ENCODE measurements around the gene RFNG.

Gene RFNG

DNA sequence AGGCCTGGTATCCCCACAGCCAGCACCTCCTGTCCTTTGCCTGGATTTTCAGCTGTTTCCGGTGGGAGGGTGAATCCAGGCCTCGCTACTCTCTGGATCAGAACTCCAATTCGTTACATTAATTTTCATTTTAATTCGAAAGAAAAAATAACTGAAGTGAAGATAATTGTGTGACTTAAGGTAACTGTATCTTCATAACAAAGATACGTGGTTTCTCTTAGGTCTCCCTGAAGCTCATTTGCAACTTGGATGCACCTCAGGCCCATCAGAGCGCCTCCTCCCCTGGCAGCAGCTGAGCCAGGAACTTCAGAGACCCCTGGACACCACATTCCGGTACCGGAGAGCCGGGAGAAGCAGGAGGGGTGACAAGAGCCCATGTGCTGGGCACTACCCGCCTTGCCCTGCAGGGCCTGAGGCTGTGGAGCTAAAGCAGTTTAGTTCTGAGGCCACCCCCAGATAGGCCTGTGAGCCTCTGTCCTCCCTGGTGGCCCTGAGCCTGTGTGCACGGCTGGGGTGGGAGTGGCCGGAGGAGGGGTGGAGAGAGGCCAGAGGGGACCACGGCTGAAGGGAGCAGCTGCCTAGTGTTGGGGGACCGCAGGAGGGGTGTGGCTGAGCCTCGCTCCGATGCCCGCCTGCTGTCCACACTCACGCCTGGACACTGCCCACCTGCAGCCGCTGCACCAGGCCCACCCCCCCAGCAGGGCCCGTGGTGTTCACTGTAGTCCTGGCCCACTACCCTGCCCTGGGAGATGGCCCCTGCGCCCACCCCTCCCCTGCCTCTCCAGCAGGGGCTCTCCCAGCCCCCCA lies 25.4 kb upstream of the RFNG start:
- no peak for DNase-seq

DNA sequence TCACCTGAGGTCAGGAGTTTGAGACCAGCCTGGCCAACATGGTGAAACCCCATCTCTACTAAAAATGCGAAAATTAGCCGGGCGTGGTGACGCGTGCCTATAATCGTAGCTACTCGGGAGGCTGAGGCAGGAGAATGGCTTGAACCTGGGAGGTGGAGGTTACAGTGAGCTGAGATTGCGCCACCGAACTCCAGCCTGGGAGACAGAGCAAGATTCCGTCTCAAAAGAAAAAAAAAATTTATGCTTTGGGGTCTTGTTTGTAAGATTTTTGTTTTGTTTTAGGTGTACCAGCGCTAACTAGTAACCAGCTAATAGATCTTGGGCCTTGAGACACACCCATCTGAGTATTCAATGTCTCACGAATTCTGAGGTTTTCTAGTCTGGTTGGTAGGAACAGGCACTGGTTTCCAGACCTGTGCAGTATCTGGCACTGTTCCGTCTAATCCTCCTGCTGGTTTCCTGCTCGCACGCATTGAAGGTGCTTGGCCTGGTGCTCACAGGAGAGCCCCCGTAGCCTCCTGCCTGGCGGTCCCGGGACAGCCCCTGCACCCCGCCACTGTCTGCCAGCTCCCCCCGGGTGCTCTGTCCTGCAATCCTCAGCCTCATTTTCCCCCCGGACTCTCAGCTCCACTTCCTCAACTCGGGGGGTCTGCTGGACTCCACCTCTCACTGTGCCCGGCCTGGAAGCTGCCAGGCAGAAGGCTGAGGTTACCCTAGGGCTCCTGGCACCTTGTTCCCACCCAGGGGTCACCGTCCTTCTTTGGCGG lies 24.6 kb upstream of the RFNG start:
- no peak for DNase-seq

DNA sequence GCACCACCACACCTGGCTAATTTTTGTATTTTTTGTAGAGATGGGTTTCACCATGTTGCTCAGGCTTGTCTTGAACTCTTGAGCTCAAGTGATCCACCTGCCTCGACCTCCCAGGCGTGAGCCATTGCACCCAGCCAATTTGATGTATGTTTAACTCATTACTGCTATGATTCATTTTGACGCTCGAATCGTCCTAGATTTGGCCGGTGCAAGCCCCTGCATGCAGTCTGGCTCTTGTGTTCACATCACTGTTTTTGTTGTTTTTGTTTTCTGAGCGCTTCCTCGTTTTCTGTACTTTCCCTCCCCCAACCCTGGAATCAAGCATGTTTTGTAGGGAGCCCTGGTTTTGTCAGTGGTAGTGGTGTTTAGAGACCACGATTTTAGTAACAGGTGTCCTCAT lies 21.8 kb upstream of the RFNG start:
- no peak for DNase-seq

- DNase-seq = no peak
Measured at GRCh38 chr17:82072827-82073226, 21.2 kb upstream of the RFNG start.

GRCh38 chr17:82070611-82071010 lies 19.0 kb upstream of the RFNG start:
- DNase-seq = no peak

DNA sequence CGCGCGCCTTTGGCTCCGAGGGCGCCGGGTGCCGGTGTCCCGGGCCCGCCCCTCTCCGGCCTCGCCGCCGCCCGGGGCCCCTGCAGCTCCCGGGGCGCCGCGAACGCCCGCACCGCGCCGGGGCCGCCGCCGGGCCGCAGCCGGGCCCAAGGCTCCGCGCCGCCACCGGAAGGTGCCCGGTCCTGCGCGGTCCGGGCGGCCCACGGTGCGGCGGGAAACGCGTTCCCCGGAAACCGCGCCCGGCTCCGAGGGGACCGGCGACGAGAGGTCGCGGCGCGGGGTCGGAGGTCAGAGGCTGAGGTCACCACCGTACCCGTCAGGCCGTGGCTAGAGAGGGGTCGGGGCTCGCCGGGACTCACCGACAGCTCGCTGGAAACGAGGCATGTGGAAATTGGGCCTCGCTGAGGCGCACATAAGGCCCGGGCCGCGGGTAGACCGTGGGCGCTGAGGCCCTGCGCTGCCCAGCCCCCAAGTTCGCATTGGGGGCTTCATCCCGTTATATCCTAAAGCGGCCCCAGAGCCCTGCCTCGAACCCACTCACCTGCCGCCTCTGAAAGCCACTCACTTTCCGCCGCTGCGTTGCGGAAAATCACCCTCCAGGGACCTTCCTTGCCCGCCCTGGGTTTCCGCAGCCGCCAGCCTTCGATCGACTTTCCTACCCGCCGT lies 14.2 kb upstream of the RFNG start, which contains the start of gene DUS1L:
TSS of gene DUS1L (minus strand) at position 167 of the 666 bp plus-strand sequence. CDS start 745 bp downstream, outside the sequence.
- DNase-seq = peak; percentile 76

DNA sequence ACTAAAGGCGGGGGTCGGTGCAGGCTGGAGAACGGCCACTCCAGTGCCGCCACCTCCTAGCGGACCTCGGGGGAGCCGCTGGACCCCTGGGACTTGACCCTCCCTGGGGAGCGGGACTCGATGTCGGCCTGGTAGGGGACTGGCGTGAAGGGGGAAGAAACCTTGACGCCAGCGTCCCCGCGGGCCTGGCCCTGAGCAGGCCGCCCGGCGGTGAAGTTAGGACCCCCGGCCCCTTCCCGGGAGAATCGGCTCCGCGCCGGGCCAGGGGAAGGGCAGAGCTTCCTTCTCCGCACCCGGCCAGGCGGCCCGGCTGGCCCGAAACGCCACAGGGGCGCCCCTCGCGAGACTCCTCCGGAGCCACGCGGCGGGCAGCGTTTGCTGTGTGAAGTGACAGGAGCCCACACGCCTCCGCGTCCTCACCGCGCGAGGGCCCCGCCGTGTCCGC lies 13.6 kb upstream of the RFNG start:
- no peak for DNase-seq

DNA sequence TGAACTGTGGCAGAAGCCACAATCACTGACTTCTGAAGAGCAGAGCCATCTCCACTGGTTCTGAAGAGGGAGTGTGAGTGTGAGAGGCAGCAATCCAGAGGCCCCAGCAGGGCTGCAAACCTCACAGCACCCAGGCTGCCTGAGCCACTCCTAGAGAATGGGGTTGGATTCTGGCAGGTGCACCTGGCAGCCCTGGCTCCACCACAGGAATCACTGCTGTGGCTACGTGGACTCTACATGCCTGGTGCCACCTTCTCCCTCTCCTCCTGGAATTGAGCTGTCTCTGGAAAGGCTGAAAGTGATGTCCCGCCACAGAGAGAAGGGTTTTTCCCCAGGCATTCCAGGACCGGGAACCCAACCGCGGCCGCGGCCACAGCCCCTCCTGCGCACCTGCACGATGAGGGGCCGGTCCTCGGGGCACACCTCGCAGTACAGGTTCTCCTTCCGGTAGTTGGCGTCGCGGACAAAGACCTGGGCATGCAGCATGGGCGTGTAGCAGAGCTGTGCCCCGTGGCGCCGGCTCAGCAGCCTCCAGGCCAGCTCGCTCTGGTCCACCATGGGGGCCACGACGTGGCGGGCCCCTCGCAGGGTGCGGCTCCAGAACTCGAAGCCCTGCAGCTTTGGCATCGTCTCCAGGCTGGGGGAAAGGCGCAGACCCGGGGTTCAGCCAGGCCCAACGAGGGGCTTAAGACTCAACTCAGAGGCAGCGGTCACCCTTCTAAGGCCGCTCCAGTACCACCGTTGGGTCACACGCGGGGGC lies 13.0 kb upstream of the RFNG start:
- DNase-seq = no peak

- DNase-seq = no peak
Measured at GRCh38 chr17:82063424-82064415, 12.1 kb upstream of the RFNG start.

GRCh38 chr17:82062984-82063368 lies 11.4 kb upstream of the RFNG start:
- no peak for DNase-seq

GRCh38 chr17:82062076-82062983 lies 10.7 kb upstream of the RFNG start:
- no peak for DNase-seq

DNA sequence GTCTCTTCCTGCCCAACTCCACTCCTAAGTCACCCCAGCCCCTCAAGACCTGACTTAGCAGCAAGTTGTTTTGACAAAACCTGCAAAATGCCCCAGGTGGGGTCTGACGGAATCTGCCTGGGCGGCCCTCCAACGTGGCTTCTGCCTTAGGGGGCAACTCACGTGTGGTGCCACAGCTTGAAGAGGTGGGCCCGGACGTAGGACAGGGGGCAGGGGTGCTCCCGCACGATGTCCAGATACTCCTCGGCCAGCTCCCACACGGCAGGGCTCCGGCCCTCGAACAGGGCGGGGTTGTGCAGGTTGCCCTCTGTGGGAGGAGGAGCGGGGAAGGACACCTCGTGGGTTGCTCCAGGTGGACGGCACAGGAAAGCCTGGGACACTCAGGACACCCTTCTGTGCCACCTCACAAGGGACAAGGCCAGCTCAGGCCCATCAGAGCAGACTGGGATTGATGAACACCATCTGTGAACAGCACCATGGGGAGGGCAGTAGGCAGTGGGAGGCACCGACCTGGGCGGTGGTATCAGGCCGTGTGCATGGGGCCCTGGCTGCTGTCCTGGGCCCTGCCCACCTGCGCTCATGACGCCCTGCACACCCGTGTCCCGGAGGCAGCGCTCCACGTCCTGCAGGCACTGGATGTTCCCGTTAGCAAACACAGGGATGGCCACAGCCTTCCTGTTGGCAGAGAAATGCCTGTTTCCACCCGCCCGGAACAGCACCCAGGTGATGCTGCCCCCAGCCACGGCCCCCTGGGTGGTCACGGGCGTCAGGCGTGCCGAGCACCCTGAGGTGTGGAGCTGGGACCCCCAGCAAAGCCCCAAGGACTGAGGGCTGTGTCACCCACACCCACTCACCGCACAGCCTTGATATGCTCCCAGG lies 9.7 kb upstream of the RFNG start:
- DNase-seq = no peak

DNA sequence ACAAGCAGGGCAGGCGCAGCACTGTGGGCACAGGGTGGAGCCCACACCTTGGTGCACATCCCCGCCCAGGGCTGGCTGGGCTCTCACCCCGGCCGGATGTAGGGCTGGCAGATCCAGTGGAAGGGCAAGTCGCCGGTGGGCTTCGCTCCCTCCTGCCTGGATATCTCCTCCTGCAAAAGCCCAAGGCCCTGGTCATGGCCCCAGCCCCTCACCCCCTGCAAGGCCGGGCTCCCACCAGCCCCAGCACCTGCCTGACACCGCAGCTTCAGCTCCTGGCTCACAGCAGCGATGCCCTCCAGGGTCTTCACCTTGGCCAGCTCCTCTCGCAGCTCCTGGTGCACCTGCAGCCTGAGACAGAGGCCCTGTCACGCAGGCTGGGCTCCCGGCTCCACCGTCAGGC lies 9.0 kb upstream of the RFNG start:
- DNase-seq = no peak

GRCh38 chr17:82060001-82060380 lies 8.4 kb upstream of the RFNG start:
- no peak for DNase-seq

DNA sequence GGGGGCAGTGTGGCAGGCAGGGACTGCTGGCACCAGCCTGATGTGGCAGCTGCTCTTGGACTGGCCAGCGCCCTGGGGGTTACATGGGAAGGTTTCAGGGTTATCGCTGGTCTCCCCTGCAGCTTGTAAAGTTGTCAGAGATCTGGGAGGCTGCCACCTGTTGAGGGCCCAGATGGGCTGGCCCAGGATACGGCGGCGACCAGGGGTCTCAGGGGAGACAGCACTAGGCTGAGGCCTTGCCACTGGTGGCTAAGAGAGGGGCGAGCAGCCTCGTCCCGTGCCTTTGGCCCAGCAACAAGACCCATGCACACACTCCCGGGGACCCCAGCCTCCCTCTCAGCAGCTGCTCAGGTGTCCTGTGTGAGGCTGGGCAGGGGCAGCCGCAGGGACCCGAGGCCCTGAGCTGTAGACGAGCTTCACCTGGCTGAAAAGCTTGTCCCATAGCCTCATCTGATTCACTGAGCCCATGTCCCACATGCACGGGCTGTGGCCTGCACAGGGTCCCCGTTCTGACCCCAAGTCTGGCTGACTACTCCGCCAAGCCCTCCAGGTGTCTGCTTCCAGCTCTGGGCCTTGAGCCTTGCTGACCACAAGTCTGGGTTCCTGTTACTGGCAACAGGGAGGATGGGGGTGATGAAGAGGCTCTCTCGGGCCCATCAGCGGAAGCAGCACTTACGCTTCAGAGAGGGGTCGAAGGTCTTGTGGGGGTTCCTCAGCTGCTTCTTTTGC lies 7.8 kb upstream of the RFNG start:
- DNase-seq = no peak

DNA sequence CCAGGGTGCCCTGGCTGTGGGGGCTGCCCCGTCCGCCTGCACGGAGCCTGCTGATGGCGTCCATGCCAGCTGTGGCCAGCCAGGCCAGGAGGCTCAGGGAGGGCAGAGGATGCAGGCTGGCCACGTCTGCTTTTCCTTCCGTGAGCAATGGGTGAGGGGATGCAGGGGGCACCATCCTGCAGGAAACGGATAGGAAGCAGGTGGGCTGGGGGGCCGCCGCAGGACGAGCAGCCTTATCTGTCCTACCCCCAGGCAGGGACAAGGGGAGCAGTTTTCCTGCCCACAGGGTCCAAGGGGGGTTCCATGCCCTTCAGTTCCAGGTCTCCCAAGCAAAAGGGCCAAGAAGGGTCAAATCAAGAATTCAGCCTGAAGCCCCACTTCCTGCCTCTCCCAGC lies 7.2 kb upstream of the RFNG start:
- no peak for DNase-seq

DNA sequence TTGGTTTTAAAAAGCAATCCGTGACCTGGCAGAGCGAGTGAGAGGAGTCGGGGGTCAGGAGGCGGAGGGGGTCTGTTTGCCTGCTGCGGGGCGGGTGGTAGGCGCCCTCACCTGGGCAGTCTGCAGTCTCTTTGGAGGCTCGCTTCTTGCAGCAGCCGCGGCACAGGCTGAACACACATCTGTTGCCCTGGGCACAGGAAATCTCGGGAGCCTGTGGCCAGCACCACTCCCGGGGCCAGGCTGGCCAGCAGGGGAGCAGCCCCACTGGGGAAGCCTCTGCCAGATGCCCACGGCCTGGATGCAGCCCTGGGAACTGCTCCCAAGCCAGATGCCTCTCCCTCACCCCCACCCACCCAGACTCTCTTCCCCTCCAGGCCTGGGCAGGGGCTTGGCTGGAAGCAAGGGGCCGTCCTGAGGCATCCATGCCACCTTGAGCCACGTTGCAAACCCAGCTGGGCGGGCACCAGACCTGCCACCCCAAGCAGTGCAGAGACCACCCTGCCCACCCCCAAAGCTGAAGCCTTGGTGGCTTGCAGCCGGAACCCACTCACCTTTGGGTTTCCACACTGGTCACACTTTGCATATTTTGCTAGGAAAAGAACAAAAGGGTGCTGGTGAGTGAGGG lies 6.7 kb upstream of the RFNG start:
- no peak for DNase-seq
